Stimulated activated memory B cell treated with anti-CD40 and anti-IgM and Interleukin-4, amounts not matched to agents 10 μg/mL and 1 μg/mL and 100 μg/mL, for 72 hours (primary cell): ENCODE data around the gene KRTAP10-10.
"Not testable (repeated sequence)": the region's sequence is repeated elsewhere in the genome, so short reads cannot be mapped to it uniquely, and the experiment has no call there.

Experiments
- ATAC-seq: fragments of 150-1000 bp; cut with Tn5 transposase; 2 replicates; pipeline ENCODE4 v1.10.0; 2021
- H3K27ac Mint-ChIP-seq: one replicate; pipeline ENCODE4 v1.8.0; 2022; ENCODE audit warnings: mild to moderate bottlenecking, mixed read lengths
- H3K27me3 Mint-ChIP-seq: one replicate; pipeline ENCODE4 v1.8.0; 2022; ENCODE audit warnings: mixed read lengths
- H3K36me3 Mint-ChIP-seq: one replicate; pipeline ENCODE4 v1.8.0; 2022; ENCODE audit warnings: mixed read lengths
- H3K4me1 Mint-ChIP-seq: one replicate; pipeline ENCODE4 v1.8.0; 2022; ENCODE audit warnings: mixed read lengths
- H3K4me3 Mint-ChIP-seq: one replicate; pipeline ENCODE4 v1.8.0; 2022; ENCODE audit warnings: mild to moderate bottlenecking, moderate library complexity, mixed read lengths
- H3K9me3 Mint-ChIP-seq: one replicate; pipeline ENCODE4 v1.8.0; 2022; ENCODE audit warnings: mixed read lengths

The KRTAP10-10 gene

GRCh38 chr21:44666401-44667320, 29.5 kb downstream of the KRTAP10-10 start, which contains the start of gene KRTAP12-2:
Gene KRTAP12-2 (minus strand): TSS chr21:44666927. CDS start chr21:44666886, 41 bp downstream.
- ATAC-seq: peak; percentile 16
- Mint-ChIP-seq H3K4me3 (no peak within 1 kb of the TSS), H3K27me3 (peaks cover 47% of the 10 kb centered on the region), H3K4me1 (no peaks in the 10 kb centered on the region), H3K9me3 (peaks cover 15% of the 10 kb centered on the region), H3K36me3 (peaks cover under 1% of the 10 kb centered on the region), H3K27ac (no peak within 1 kb of the TSS)

GRCh38 chr21:44667612-44668011, 30.5 kb downstream of the KRTAP10-10 start:
- Mint-ChIP-seq H3K36me3 (no peaks in the 10 kb centered on the region), H3K9me3 (peaks cover 10% of the 10 kb centered on the region), H3K4me1 (no peaks in the 10 kb centered on the region), H3K27me3 (peaks cover 49% of the 10 kb centered on the region), H3K4me3 (no peak overlapping the region), H3K27ac (no peak overlapping the region)
- no peak for ATAC-seq

- H3K4me1 Mint-ChIP-seq: no peaks in the 10 kb centered on the region
- no peak overlapping the region for H3K27ac Mint-ChIP-seq
- peaks cover 14% of the 10 kb centered on the region for H3K9me3 Mint-ChIP-seq
- H3K27me3 Mint-ChIP-seq: peaks cover 54% of the 10 kb centered on the region
- no peak overlapping the region for H3K4me3 Mint-ChIP-seq
- no peak for ATAC-seq
- no peaks in the 10 kb centered on the region for H3K36me3 Mint-ChIP-seq
Measured at GRCh38 chr21:44670642-44671432, 33.7 kb downstream of the KRTAP10-10 start.

GRCh38 chr21:44671911-44672310, 34.8 kb downstream of the KRTAP10-10 start:
- no peaks in the 10 kb centered on the region for H3K4me1 Mint-ChIP-seq
- H3K9me3 Mint-ChIP-seq: peaks cover 14% of the 10 kb centered on the region
- ATAC-seq: no peak
- no peaks in the 10 kb centered on the region for H3K36me3 Mint-ChIP-seq
- H3K4me3 Mint-ChIP-seq: no peak overlapping the region
- no peak overlapping the region for H3K27ac Mint-ChIP-seq
- H3K27me3 Mint-ChIP-seq: peaks cover 43% of the 10 kb centered on the region

- Mint-ChIP-seq H3K36me3 (no peaks in the 10 kb centered on the region), H3K4me1 (no peaks in the 10 kb centered on the region), H3K27ac (no peak overlapping the region), H3K9me3 (peaks cover 2% of the 10 kb centered on the region), H3K27me3 (peaks cover 46% of the 10 kb centered on the region), H3K4me3 (no peak overlapping the region)
- no peak for ATAC-seq
Measured at GRCh38 chr21:44677881-44678280, 40.7 kb downstream of the KRTAP10-10 start.

GRCh38 chr21:44681152-44681551, 44.0 kb downstream of the KRTAP10-10 start:
- Mint-ChIP-seq H3K27me3 (peaks cover 62% of the 10 kb centered on the region), H3K27ac (no peak overlapping the region), H3K4me1 (no peaks in the 10 kb centered on the region), H3K4me3 (no peak overlapping the region), H3K9me3 (no peaks in the 10 kb centered on the region), H3K36me3 (no peaks in the 10 kb centered on the region)
- ATAC-seq: no peak

- H3K4me3 Mint-ChIP-seq: no peak within 1 kb of the TSS
- ATAC-seq: no peak
- peaks cover 70% of the 10 kb centered on the region for H3K27me3 Mint-ChIP-seq
- H3K4me1 Mint-ChIP-seq: no peaks in the 10 kb centered on the region
- no peaks in the 10 kb centered on the region for H3K36me3 Mint-ChIP-seq
- H3K9me3 Mint-ChIP-seq: no peaks in the 10 kb centered on the region
- no peak within 1 kb of the TSS for H3K27ac Mint-ChIP-seq
Measured at GRCh38 chr21:44681861-44682579, 44.9 kb downstream of the KRTAP10-10 start, which contains the start of gene KRTAP12-1. Gene KRTAP12-1 (minus strand): TSS chr21:44682163. CDS start chr21:44682123, 40 bp downstream.

GRCh38 chr21:44682580-44683151, 45.5 kb downstream of the KRTAP10-10 start:
- Mint-ChIP-seq H3K4me3 (no peak overlapping the region), H3K36me3 (no peaks in the 10 kb centered on the region), H3K4me1 (no peaks in the 10 kb centered on the region), H3K27ac (no peak overlapping the region), H3K27me3 (peaks cover 77% of the 10 kb centered on the region), H3K9me3 (no peaks in the 10 kb centered on the region)
- no peak for ATAC-seq

GRCh38 chr21:44684077-44684476, 46.9 kb downstream of the KRTAP10-10 start:
- Mint-ChIP-seq H3K4me3 (no peak overlapping the region), H3K9me3 (no peaks in the 10 kb centered on the region), H3K36me3 (no peaks in the 10 kb centered on the region), H3K4me1 (no peaks in the 10 kb centered on the region), H3K27me3 (peaks cover 90% of the 10 kb centered on the region), H3K27ac (no peak overlapping the region)
- ATAC-seq: no peak

GRCh38 chr21:44684483-44684882, 47.3 kb downstream of the KRTAP10-10 start:
- ATAC-seq: no peak
- Mint-ChIP-seq H3K9me3 (no peaks in the 10 kb centered on the region), H3K27ac (no peak overlapping the region), H3K27me3 (peaks cover 90% of the 10 kb centered on the region), H3K36me3 (no peaks in the 10 kb centered on the region), H3K4me3 (no peak overlapping the region), H3K4me1 (no peaks in the 10 kb centered on the region)

- not testable (repeated sequence) for H3K4me1 Mint-ChIP-seq, ATAC-seq, H3K4me3 Mint-ChIP-seq, H3K27ac Mint-ChIP-seq, H3K36me3 Mint-ChIP-seq, H3K9me3 Mint-ChIP-seq
- H3K27me3 Mint-ChIP-seq: peaks cover 86% of the 10 kb centered on the region
Measured at GRCh38 chr21:44685050-44685449, 47.9 kb downstream of the KRTAP10-10 start.

GRCh38 chr21:44686000-44686781, 49.0 kb downstream of the KRTAP10-10 start:
- H3K27ac Mint-ChIP-seq: no peak overlapping the region
- no peak for ATAC-seq
- H3K4me3 Mint-ChIP-seq: no peak overlapping the region
- peaks cover 75% of the 10 kb centered on the region for H3K27me3 Mint-ChIP-seq
- H3K36me3 Mint-ChIP-seq: no peaks in the 10 kb centered on the region
- no peaks in the 10 kb centered on the region for H3K4me1 Mint-ChIP-seq
- H3K9me3 Mint-ChIP-seq: no peaks in the 10 kb centered on the region

GRCh38 chr21:44686843-44687561, 49.8 kb downstream of the KRTAP10-10 start:
- no peaks in the 10 kb centered on the region for H3K9me3 Mint-ChIP-seq
- H3K27ac Mint-ChIP-seq: no peak overlapping the region
- no peaks in the 10 kb centered on the region for H3K36me3 Mint-ChIP-seq
- no peak overlapping the region for H3K4me3 Mint-ChIP-seq
- peaks cover 67% of the 10 kb centered on the region for H3K27me3 Mint-ChIP-seq
- ATAC-seq: no peak
- no peaks in the 10 kb centered on the region for H3K4me1 Mint-ChIP-seq
